ENCODE data around the gene CYB561A3. TPM values are rescaled to one million over a fixed set of nuclear protein-coding genes. Genes with fewer than 3 reads are reported as not detected.

Gene CYB561A3
- total and polyA plus RNA-seq, 2 of the 13 experiments (the other 11 are each of a cell fraction or from before 2014, with no cell fraction given), result 11.4 to 14.9 TPM

- CTCF ChIA-PET (ENCODE audit: low intra/inter-chr PET ratio, low total read pairs), result no interaction called here
- Histone ChIP-seq H3K9ac (ENCODE audit: insufficient read depth, low read depth, low read length) (no peak overlapping the region), H3K9me3 (ENCODE audit: low read length) (no peaks in the 10 kb centered on the region), H4K20me1 (ENCODE audit: insufficient read depth, low read length) (0 out of 2 replicates have a peak, but pooled peaks cover 3% of the 10 kb centered on the region), H3K27me3 (ENCODE audit: control insufficient read depth in 1 of 2, insufficient read depth in 2 of 2, low read length in 2 of 2) (no peaks in the 10 kb centered on the region), H3K27ac (ENCODE audit: extremely low read length, insufficient read depth, low read length) (no peak overlapping the region), H3K4me2 (ENCODE audit: low read depth, low read length) (no peak overlapping the region), H3K4me3 (replicated peaks in 1 of 3; ENCODE audit: insufficient read depth in 1 of 3, low read depth in 2 of 3, low read length in 3 of 3) (no peak overlapping the region), H2AFZ (ENCODE audit: low read length) (no peak overlapping the region), H3K4me1 (ENCODE audit: insufficient read depth, low read length) (no peaks in the 10 kb centered on the region), H3K36me3 (replicated peaks in 1 of 2; ENCODE audit: control insufficient read depth in 1 of 2, insufficient read depth in 2 of 2, low read length in 2 of 2) (peaks cover 43 to 80% of the 10 kb centered on the region in 2 experiments), H3K79me2 (ENCODE audit: insufficient read depth, low read length) (no peaks in the 10 kb centered on the region)
- ATAC-seq, result no peak
- no peak for DNase-seq (ENCODE audit: low spot score)
- in situ Hi-C loops (cut with HindIII; ENCODE audit: extremely low pct_ligation_motif_present, low pct_unique_long_range_greater_than_20kb) (no loop called here), intact Hi-C loops (cut with micrococcal nuclease; ENCODE audit: unreplicated experiment) (no loop called here)
- 94% methylated on average over 2 of the region's 2 CpGs for WGBS (ENCODE audit: low lambda C conversion rate)
- FAIRE-seq, result no peak
- TF ChIP-seq ZNF761 (CRISPR knock-in tag; conservative IDR thresholded peaks at IDR 0.05), result no peak
- no peak for TF ChIP-seq ZNF614 (CRISPR knock-in tag; IDR thresholded peaks at IDR 0.05; ENCODE audit: borderline replicate concordance)
- TF ChIP-seq ELF4 (CRISPR knock-in tag; IDR thresholded peaks at IDR 0.05; ENCODE audit: borderline replicate concordance), result no peak
- TF ChIP-seq FOSL1 (CRISPR knock-in tag; IDR thresholded peaks at IDR 0.05; ENCODE audit: borderline replicate concordance), result no peak
- no peak for TF ChIP-seq NFIB (CRISPR knock-in tag; IDR thresholded peaks at IDR 0.05; ENCODE audit: borderline replicate concordance)
- TF ChIP-seq, protein P1, sequence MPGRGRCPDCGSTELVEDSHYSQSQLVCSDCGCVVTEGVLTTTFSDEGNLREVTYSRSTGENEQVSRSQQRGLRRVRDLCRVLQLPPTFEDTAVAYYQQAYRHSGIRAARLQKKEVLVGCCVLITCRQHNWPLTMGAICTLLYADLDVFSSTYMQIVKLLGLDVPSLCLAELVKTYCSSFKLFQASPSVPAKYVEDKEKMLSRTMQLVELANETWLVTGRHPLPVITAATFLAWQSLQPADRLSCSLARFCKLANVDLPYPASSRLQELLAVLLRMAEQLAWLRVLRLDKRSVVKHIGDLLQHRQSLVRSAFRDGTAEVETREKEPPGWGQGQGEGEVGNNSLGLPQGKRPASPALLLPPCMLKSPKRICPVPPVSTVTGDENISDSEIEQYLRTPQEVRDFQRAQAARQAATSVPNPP (CRISPR knock-in tag; IDR thresholded peaks at IDR 0.05), result no peak
- TF ChIP-seq CBX1 (IDR thresholded peaks at IDR 0.05; ENCODE audit: low read depth), result no peak
- no peak for TF ChIP-seq ZNF431 (CRISPR knock-in tag; IDR thresholded peaks at IDR 0.05; ENCODE audit: borderline replicate concordance, low read depth)
- TF ChIP-seq TFE3 (CRISPR knock-in tag; IDR thresholded peaks at IDR 0.05), result no peak
- TF ChIP-seq, protein P2, sequence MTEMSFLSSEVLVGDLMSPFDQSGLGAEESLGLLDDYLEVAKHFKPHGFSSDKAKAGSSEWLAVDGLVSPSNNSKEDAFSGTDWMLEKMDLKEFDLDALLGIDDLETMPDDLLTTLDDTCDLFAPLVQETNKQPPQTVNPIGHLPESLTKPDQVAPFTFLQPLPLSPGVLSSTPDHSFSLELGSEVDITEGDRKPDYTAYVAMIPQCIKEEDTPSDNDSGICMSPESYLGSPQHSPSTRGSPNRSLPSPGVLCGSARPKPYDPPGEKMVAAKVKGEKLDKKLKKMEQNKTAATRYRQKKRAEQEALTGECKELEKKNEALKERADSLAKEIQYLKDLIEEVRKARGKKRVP (CRISPR knock-in tag; IDR thresholded peaks at IDR 0.05), result no peak
- TF ChIP-seq NFYC (CRISPR knock-in tag; IDR thresholded peaks at IDR 0.05), result no peak
- TF ChIP-seq ZNF101 (CRISPR knock-in tag; IDR thresholded peaks at IDR 0.05; ENCODE audit: borderline replicate concordance, low read depth), result no peak
- no peak for TF ChIP-seq MEF2D (CRISPR knock-in tag; IDR thresholded peaks at IDR 0.05)
- TF ChIP-seq RFX3 (CRISPR knock-in tag; IDR thresholded peaks at IDR 0.05), result no peak
- no peak for TF ChIP-seq SRY (CRISPR knock-in tag; IDR thresholded peaks at IDR 0.05)
- no peak for TF ChIP-seq CTCF (CRISPR knock-in tag; IDR thresholded peaks at IDR 0.05)
- TF ChIP-seq, protein P3, sequence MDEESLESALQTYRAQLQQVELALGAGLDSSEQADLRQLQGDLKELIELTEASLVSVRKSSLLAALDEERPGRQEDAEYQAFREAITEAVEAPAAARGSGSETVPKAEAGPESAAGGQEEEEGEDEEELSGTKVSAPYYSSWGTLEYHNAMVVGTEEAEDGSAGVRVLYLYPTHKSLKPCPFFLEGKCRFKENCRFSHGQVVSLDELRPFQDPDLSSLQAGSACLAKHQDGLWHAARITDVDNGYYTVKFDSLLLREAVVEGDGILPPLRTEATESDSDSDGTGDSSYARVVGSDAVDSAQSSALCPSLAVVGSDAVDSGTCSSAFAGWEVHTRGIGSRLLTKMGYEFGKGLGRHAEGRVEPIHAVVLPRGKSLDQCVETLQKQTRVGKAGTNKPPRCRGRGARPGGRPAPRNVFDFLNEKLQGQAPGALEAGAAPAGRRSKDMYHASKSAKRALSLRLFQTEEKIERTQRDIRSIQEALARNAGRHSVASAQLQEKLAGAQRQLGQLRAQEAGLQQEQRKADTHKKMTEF (CRISPR knock-in tag; IDR thresholded peaks at IDR 0.05), result no peak
- no peak for TF ChIP-seq ZNF180 (CRISPR knock-in tag; IDR thresholded peaks at IDR 0.05; ENCODE audit: borderline replicate concordance, low read depth)
- TF ChIP-seq HES4 (CRISPR knock-in tag; IDR thresholded peaks at IDR 0.05; ENCODE audit: borderline replicate concordance), result no peak
- no peak for TF ChIP-seq ZNF441 (CRISPR knock-in tag; IDR thresholded peaks at IDR 0.05; ENCODE audit: borderline replicate concordance)
- POLR2A ChIA-PET, result no interaction called here
- BruUV-seq (replicated peaks), result no TSS peak
Observed at GRCh38 chr11:61315260-61315659, 46.4 kb downstream of the CYB561A3 start.

Measured in HepG2 (cell line).